Retinal pigment epithelial cell (primary cell): Measurements from ENCODE around the gene STAT3.

ENCODE experiments used
- DNase-seq: peaks from one replicate; pipeline ENCODE4 v3.0.0-alpha.2; 2010; ENCODE audit warnings: low read depth
- H3K4me3 ChIP-seq: 2 replicates; pipeline ENCODE4 v1.5.1; 2011; ENCODE audit warnings: mild to moderate bottlenecking, low read length, control low read depth, moderate library complexity
- TF ChIP-seq, protein P1 (sequence below): conservative IDR thresholded peaks from 2 replicates; pipeline ENCODE4 v1.5.1; 2011; ENCODE audit warnings: low read depth, low read length, control low read depth, inconsistent platforms

STAT3 gene

GRCh38 chr17:42339221-42339620 is 49.0 kb downstream of the STAT3 start:
- DNase-seq: no peak
- TF ChIP-seq, protein P1, sequence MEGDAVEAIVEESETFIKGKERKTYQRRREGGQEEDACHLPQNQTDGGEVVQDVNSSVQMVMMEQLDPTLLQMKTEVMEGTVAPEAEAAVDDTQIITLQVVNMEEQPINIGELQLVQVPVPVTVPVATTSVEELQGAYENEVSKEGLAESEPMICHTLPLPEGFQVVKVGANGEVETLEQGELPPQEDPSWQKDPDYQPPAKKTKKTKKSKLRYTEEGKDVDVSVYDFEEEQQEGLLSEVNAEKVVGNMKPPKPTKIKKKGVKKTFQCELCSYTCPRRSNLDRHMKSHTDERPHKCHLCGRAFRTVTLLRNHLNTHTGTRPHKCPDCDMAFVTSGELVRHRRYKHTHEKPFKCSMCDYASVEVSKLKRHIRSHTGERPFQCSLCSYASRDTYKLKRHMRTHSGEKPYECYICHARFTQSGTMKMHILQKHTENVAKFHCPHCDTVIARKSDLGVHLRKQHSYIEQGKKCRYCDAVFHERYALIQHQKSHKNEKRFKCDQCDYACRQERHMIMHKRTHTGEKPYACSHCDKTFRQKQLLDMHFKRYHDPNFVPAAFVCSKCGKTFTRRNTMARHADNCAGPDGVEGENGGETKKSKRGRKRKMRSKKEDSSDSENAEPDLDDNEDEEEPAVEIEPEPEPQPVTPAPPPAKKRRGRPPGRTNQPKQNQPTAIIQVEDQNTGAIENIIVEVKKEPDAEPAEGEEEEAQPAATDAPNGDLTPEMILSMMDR: no peak
- H3K4me3 ChIP-seq: no peak overlapping the region

- TF ChIP-seq, protein P1: no peak
Observed at GRCh38 chr17:42338427-42338985, 49.7 kb downstream of the STAT3 start.

DNA sequence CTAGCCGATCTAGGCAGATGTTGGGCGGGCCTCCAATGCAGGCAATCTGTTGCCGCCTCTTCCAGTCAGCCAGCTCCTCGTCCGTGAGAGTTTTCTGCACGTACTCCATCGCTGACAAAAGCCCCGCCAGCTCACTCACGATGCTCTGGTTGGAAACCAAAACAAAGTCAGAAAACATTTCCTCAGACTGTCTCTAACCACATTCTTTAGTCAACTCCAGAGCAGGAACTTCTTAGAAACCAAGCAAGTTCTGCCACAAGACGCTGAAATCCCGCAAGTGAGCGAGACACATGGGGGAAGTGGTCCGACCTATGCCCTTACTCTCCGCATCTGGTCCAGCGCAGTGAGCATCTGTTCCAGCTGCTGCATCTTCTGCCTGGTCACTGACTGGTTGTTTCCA is 50.8 kb downstream of the STAT3 start:
- H3K4me3 ChIP-seq: no peak overlapping the region
- TF ChIP-seq, protein P1: no peak
- DNase-seq: no peak

More at GRCh38 chr17:42338427-42338985, 49.7 kb downstream of the STAT3 start:
- no peak for DNase-seq
- no peak overlapping the region for H3K4me3 ChIP-seq

DNA sequence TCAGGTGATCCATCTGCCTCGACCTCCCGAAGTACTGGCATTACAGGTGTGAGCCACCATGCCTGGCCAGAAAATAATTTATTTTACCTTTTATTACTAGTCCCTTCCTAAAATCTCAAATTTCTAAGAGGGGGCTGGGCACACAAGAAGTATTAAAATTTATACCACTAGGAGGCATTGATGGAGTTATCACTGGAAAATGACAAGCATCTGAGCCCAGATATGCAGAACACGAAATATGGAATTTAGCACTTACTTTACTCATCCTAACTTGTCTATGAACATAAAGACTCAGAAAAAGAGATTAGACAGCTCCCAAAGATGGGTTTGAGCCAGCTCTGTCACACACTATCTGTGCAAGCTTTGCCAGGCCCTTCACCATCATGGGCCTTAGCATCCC is 53.6 kb downstream of the STAT3 start:
- DNase-seq: no peak
- H3K4me3 ChIP-seq: no peak overlapping the region
- TF ChIP-seq, protein P1: no peak

- no peak for DNase-seq
- no peak overlapping the region for H3K4me3 ChIP-seq
- TF ChIP-seq, protein P1: no peak
Observed at GRCh38 chr17:42333053-42333452, 55.2 kb downstream of the STAT3 start.

DNA sequence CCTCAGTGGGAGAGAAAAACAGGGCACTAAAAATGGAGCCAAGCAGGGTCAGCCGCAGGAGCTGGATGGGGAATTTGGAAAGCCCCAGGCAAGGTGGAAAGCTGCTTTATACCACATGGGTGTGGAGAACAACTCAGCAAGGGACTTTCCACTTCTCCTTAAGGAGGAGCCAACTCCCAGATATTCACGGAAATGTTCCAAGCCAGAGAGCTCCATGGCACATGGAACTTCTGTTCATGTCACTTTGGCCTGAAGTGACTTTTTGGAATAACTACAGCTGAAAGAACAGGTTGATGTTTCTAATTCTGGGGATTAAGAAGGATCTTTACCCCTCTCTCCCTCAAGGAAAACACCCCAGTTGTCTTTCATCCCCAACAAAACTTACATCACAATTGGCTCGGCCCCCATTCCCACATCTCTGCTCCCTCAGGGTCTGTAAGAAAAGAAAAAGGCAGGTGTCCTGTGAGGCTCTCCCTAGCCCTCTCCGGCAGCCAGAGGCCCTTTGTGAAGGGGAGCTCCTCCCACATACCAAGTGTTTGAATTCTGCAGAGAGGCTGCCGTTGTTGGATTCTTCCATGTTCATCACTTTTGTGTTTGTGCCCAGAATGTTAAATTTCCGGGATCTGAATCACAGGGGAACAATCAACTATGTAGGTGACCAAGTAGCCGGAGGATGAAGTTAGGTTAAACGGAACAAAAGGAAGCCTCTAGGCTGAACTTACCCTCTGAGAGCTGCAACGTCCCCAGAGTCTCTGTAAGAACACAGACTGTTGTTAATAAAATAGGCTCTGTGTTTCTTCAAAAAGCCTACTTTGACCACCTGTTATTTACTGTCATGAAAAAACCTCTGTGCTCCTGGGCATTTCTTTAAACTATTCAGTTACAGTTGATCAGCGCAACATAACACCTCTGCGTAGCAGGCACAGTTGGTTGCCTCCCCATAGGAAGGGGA is 58.9 kb downstream of the STAT3 start:
- H3K4me3 ChIP-seq: no peak overlapping the region
- TF ChIP-seq, protein P1: no peak
- no peak for DNase-seq

- no peak overlapping the region for H3K4me3 ChIP-seq
- peak; percentile 51 for DNase-seq
- TF ChIP-seq, protein P1: no peak
Observed at GRCh38 chr17:42325026-42325425, 63.2 kb downstream of the STAT3 start.
